ENCODE results near the gene MEF2C. TPM values are rescaled to one million over a fixed set of nuclear protein-coding genes. Genes with fewer than 3 reads are reported as not detected.

Gene MEF2C
- total RNA-seq, 1 experiment from 2014 or later: 13.0 TPM

DNA sequence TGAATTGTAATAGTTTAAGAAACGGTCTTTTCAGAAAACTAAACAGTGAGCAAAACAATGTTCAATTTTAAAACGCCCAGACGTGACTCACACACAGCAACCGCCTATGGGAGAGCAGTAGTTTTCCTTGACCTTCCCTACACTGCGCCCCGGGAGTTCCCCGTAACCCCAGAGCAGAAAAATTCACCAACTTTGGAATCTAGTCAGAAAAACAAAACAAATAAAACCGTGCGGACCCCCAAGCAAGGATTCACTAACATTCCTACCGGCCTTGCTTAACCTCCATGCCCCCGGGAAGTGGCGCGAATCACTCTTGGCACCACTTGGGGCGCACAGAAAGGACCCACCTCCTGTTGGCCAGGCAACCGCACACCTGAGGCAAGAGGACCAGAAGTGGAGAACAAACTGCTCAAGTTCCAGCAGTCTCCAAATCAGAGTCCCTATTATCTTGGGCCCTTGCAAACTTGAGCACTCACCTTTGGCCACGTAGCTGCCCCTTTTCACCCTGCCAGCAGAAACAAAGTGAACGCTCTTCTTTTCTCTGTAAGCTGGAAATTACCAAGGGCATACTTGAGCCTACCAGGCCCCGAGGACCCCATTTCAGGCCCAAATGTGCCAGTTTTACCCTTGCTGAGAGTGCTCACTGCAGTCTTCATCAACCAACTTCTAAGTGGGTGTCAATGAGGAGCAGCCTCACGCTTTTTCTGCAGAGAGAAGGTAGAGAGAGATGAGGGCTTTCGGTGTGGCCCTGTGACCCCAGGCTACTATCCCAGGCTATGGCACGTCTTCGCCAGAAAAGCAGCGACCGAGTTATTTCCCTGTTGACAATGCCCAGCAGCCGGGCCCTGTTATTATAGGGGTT, 189.7 kb downstream of the MEF2C start:
- TF ChIP-seq ZNF274 (IDR thresholded peaks at IDR 0.05; ENCODE audit: low read depth, low read length): no peak
- TF ChIP-seq CTCF (IDR thresholded peaks at IDR 0.05 in 2 of 3, conservative IDR thresholded peaks at IDR 0.05 in 1 of 3; ENCODE audit: borderline replicate concordance in 1 of 3, insufficient read depth in 1 of 3, low read depth in 2 of 3, low read length in 2 of 3): no peak
- no peak for TF ChIP-seq ZFX (IDR thresholded peaks at IDR 0.05)
- TF ChIP-seq REST (IDR thresholded peaks at IDR 0.05; ENCODE audit: low read depth): no peak
- Histone ChIP-seq H3K36me3 (ENCODE audit: control insufficient read depth in 1 of 2, insufficient read depth in 2 of 2, low read length in 2 of 2) (no peaks in the 10 kb centered on the region), H4K20me1 (ENCODE audit: insufficient read depth) (no peaks in the 10 kb centered on the region), H3K79me2 (ENCODE audit: insufficient read depth, low read length) (no peaks in the 10 kb centered on the region), H3K9ac (ENCODE audit: low read length) (no peak overlapping the region), H3K4me2 (ENCODE audit: low read length) (no peak overlapping the region), H3K4me3 (replicated peaks in 1 of 2; ENCODE audit: low read depth in 1 of 2, low read length in 2 of 2) (no peak overlapping the region), H3K9me3 (ENCODE audit: control insufficient read depth in 1 of 2, insufficient read depth in 1 of 2, low read depth in 1 of 2, low read length in 2 of 2) (no peaks in the 10 kb centered on the region), H3K27ac (ENCODE audit: low read depth, low read length) (no peak overlapping the region), H2AFZ (ENCODE audit: low read depth, low read length, poor library complexity, severe bottlenecking) (no peak overlapping the region), H3K27me3 (ENCODE audit: insufficient read depth, low read length) (no peaks in the 10 kb centered on the region), H3K4me1 (ENCODE audit: control insufficient read depth in 1 of 2, insufficient read depth in 2 of 2, low read length in 2 of 2) (peaks cover 0 to 10% of the 10 kb centered on the region in 2 experiments; a peak in 2 of 4 replicates), H3K9me2 (ENCODE audit: insufficient read depth) (no peaks in the 10 kb centered on the region)
- no TSS peak for BruUV-seq (replicated peaks)
- ChIA-PET RAD21 (ENCODE audit: low non-redundant PET in 1 of 2, low total read pairs in 2 of 2, uncharacterized antibody in 2 of 2, unreplicated experiment in 2 of 2) (interaction anchor here in 1 of 2 experiments (0.6 kb wide), 1 partner anchor 912 kb away, joined by 3 read pairs; no protein-coding TSS in a partner anchor), CTCF (no interaction called here), POLR2A (no interaction called here)
- intact Hi-C loops (cut with micrococcal nuclease): loop anchor here (10.0 kb wide), 1 partner anchor 1149 kb away; no protein-coding TSS in a partner anchor
- DNase-seq (ENCODE audit: low read depth, low spot score) (no peak), ATAC-seq (no peak)
